IMR-90 (cell line): ENCODE results near the gene KCNH4. TPM values are rescaled to one million over a fixed set of nuclear protein-coding genes. Genes with fewer than 3 reads are reported as not detected.

Experiments
- ATAC-seq: fragments of 200-7000 bp; cut with Tn5 transposase; 2 replicates; pipeline ENCODE4 v1.9.1; 2020; ENCODE audit warnings: low read depth, mild to moderate bottlenecking, moderate library complexity
- BruUV-seq: library from RNA; stranded (reverse); fragments of 400-500 nt; replicated peaks from 2 replicates; lab custom pipeline; 2021; lab: Mats Ljungman, UMichigan
- CTCF ChIA-PET: fragments of 300-600 bp; formaldehyde crosslinking; extraction: SDS; loops from one replicate; lab custom pipeline; 2021; ENCODE audit warnings: antibody characterized with exemption; lab: Yijun Ruan, JAX
- POLR2A ChIA-PET: fragments of 300-600 bp; sonication (Branson Sonifier 250); formaldehyde crosslinking; loops from one replicate; lab custom pipeline; 2022; ENCODE audit warnings: antibody characterized with exemption; ENCODE audit not compliant: unreplicated experiment; lab: Charles Lee
- DNase-seq: peaks from one replicate; pipeline ENCODE4 v3.0.0; 2013
- H2AFZ ChIP-seq: replicated peaks from 2 replicates; pipeline ENCODE3; 2013; ENCODE audit warnings: low read length, mild to moderate bottlenecking; ENCODE audit not compliant: poor library complexity
- H2AK5ac ChIP-seq: 2 replicates; pipeline ENCODE4 v1.6.1; 2013; ENCODE audit warnings: low read depth, low read length, inconsistent platforms
- H2AK9ac ChIP-seq: replicated peaks from 2 replicates; pipeline ENCODE3; 2013; ENCODE audit warnings: mild to moderate bottlenecking, low read depth, low read length, moderate library complexity; ENCODE audit not compliant: poor library complexity
- H2BK120ac ChIP-seq: 2 replicates; pipeline ENCODE4 v1.6.1; 2013; ENCODE audit warnings: low read depth, low read length, inconsistent platforms
- H2BK15ac ChIP-seq: 3 replicates; pipeline ENCODE4 v1.6.1; 2013; ENCODE audit warnings: low read depth, low read length, inconsistent platforms
- H2BK20ac ChIP-seq: 2 replicates; pipeline ENCODE4 v1.6.1; 2013; ENCODE audit warnings: low read depth, mild to moderate bottlenecking, inconsistent platforms, low read length, moderate library complexity
- H2BK5ac ChIP-seq: 2 replicates; pipeline ENCODE4 v1.6.1; 2013; ENCODE audit warnings: mild to moderate bottlenecking, low read depth, low read length, inconsistent platforms; ENCODE audit not compliant: poor library complexity, severe bottlenecking
- H3K14ac ChIP-seq: replicated peaks from 2 replicates; pipeline ENCODE4 v1.6.1; 2013; ENCODE audit warnings: low read depth, low read length, inconsistent platforms
- H3K18ac ChIP-seq: 2 replicates; pipeline ENCODE4 v1.6.1; 2013; ENCODE audit warnings: low read depth, low read length, control low read depth
- H3K23ac ChIP-seq: 2 replicates; pipeline ENCODE4 v1.6.1; 2013; ENCODE audit warnings: low read depth, low read length, inconsistent platforms
- H3K27ac ChIP-seq: 2 replicates; pipeline ENCODE4 v1.5.1; 2013; ENCODE audit warnings: mild to moderate bottlenecking, control low read depth, low read length; ENCODE audit not compliant: insufficient read depth
- H3K27me3 ChIP-seq: 2 replicates; pipeline ENCODE4 v1.6.1; 2013; ENCODE audit warnings: low read length; ENCODE audit not compliant: control insufficient read depth, insufficient read depth
- H3K36me3 ChIP-seq: 2 replicates; pipeline ENCODE4 v1.6.1; 2013; ENCODE audit warnings: low read length, mixed read lengths; ENCODE audit not compliant: control insufficient read depth, insufficient read depth
- H3K4ac ChIP-seq: 2 replicates; pipeline ENCODE4 v1.6.1; 2013; ENCODE audit warnings: low read depth, low read length, inconsistent platforms
- H3K4me1 ChIP-seq: 2 replicates; pipeline ENCODE4 v1.6.1; 2013; ENCODE audit warnings: low read length, mixed read lengths; ENCODE audit not compliant: control insufficient read depth, insufficient read depth
- H3K4me2 ChIP-seq: 2 replicates; pipeline ENCODE4 v1.6.1; 2013; ENCODE audit warnings: low read depth, mild to moderate bottlenecking, control low read depth, low read length, moderate library complexity
- H3K4me3 ChIP-seq: 2 replicates; pipeline ENCODE4 v1.5.1; 2013; ENCODE audit warnings: low read depth, mild to moderate bottlenecking, control low read depth, low read length, moderate library complexity; ENCODE audit not compliant: insufficient read depth
- H3K56ac ChIP-seq: 2 replicates; pipeline ENCODE4 v1.6.1; 2013; ENCODE audit warnings: low read length, inconsistent platforms; ENCODE audit not compliant: insufficient read depth; ENCODE audit errors: extremely low read depth
- H3K79me1 ChIP-seq, 2 experiments: 2 replicates each; pipeline ENCODE4 v1.6.1; 2013; ENCODE audit warnings: low read length in 2 of 2, inconsistent platforms in 1 of 2, low read depth in 1 of 2
- H3K9ac ChIP-seq: 2 replicates; pipeline ENCODE4 v1.6.1; 2013; ENCODE audit warnings: low read depth, low read length, control low read depth
- H3K9me1 ChIP-seq: 2 replicates; pipeline ENCODE4 v1.6.1; 2013; ENCODE audit warnings: low read length, inconsistent platforms; ENCODE audit not compliant: insufficient read depth
- H3K9me3 ChIP-seq: 2 replicates; pipeline ENCODE4 v1.6.1; 2013; ENCODE audit warnings: low read length; ENCODE audit not compliant: control insufficient read depth, insufficient read depth
- H4K20me1 ChIP-seq: 2 replicates; pipeline ENCODE4 v1.6.1; 2013; ENCODE audit warnings: low read length, inconsistent platforms; ENCODE audit not compliant: insufficient read depth
- H4K5ac ChIP-seq: 2 replicates; pipeline ENCODE4 v1.6.1; 2013; ENCODE audit warnings: mild to moderate bottlenecking, low read depth, low read length, control low read depth
- H4K8ac ChIP-seq, 2 experiments: 2 replicates each; pipeline ENCODE4 v1.6.1; 2013; ENCODE audit warnings: low read depth in 2 of 2, low read length in 2 of 2, control low read depth in 1 of 2, inconsistent platforms in 1 of 2
- H4K91ac ChIP-seq: 2 replicates; pipeline ENCODE4 v1.6.1; 2013; ENCODE audit warnings: low read depth, low read length, inconsistent platforms; ENCODE audit not compliant: insufficient read depth
- CEBPB ChIP-seq: IDR thresholded peaks from 2 replicates; pipeline ENCODE4 v1.6.1; 2012; ENCODE audit warnings: low read depth, low read length, improper control_type of control experiment
- ELK1 ChIP-seq: fragments of 150-350 bp; IDR thresholded peaks from 2 replicates; pipeline ENCODE4 v1.6.1; 2016; ENCODE audit warnings: low read depth, mild to moderate bottlenecking, low read length, moderate library complexity, borderline replicate concordance
- FOS ChIP-seq: fragments of 150-350 bp; IDR thresholded peaks from 2 replicates; pipeline ENCODE4 v1.6.1; 2016; ENCODE audit warnings: low read depth, low read length
- MAFK ChIP-seq: IDR thresholded peaks from 2 replicates; pipeline ENCODE4 v1.6.1; 2012; ENCODE audit warnings: low read depth, low read length, improper control_type of control experiment
- MAZ ChIP-seq: IDR thresholded peaks from 2 replicates; pipeline ENCODE4 v1.6.1; 2012; ENCODE audit warnings: low read depth, mild to moderate bottlenecking, low read length, improper control_type of control experiment, moderate library complexity, borderline replicate concordance
- MXI1 ChIP-seq: IDR thresholded peaks from 2 replicates; pipeline ENCODE4 v1.6.1; 2012; ENCODE audit warnings: low read depth, mild to moderate bottlenecking, low read length, moderate library complexity, borderline replicate concordance
- POLR2A ChIP-seq: IDR thresholded peaks from 2 replicates; pipeline ENCODE4 v1.6.1; 2012; ENCODE audit warnings: mild to moderate bottlenecking, low read depth, low read length
- RAD21 ChIP-seq: IDR thresholded peaks from 2 replicates; pipeline ENCODE4 v1.6.1; 2012; ENCODE audit warnings: low read length, improper control_type of control experiment
- RCOR1 ChIP-seq: IDR thresholded peaks from 2 replicates; pipeline ENCODE4 v1.6.1; 2012; ENCODE audit warnings: mild to moderate bottlenecking, low read length, improper control_type of control experiment; ENCODE audit not compliant: insufficient replicate concordance
- USF2 ChIP-seq: fragments of 150-350 bp; IDR thresholded peaks from 2 replicates; pipeline ENCODE4 v1.6.1; 2017; ENCODE audit warnings: mild to moderate bottlenecking, antibody characterized with exemption, low read length, low read depth
- WGBS, 2 experiments: methylation state at CpG; one replicate each; pipeline versions ENCODE4 v1.1.5 to v1.1.7; 2013; ENCODE audit warnings: missing lambda C conversion rate in 2 of 2; ENCODE audit not compliant: insufficient read length in 1 of 2; ENCODE audit errors: extremely low coverage in 2 of 2; 5-methylcytosine and 5-hydroxymethylcytosine counted together
- dilution Hi-C: fragments of 300-500 bp; cut with HindIII; formaldehyde crosslinking; loops from one replicate; pipeline ENCODE4 v1.14.3; 2018; ENCODE audit warnings: low sequenced_read_pairs; ENCODE audit not compliant: unreplicated experiment
- in situ Hi-C: fragments of 300-500 bp; cut with MboI; formaldehyde crosslinking; loops from 3 replicates; pipeline ENCODE4 v1.14.3; 2019; ENCODE audit warnings: low sequenced_read_pairs, inconsistent platforms, mixed read lengths
- intact Hi-C: fragments of 100-400 bp; cut with micrococcal nuclease; formaldehyde crosslinking; loops from 2 replicates; pipeline ENCODE4 v1.10.0; 2022
- polyA plus RNA-seq, 3 experiments: library from polyadenylated mRNA; depleted of rRNA; stranded (reverse); fragments of >200 nt; gene quantifications; 2 replicates each; pipeline ENCODE4 v1.2.3, GENCODE V29; 2012; ENCODE audit warnings: low replicate concordance in 1 of 3
- total RNA-seq: library from RNA; depleted of rRNA; stranded (reverse); fragments of >200 nt; gene quantifications from 2 replicates; pipeline ENCODE4 v1.2.3, GENCODE V29; 2012

KCNH4 gene
- total and polyA plus RNA-seq, 2 of the 4 experiments (the other 2 are of a cell fraction): 0.03 TPM; not detected in 1

GRCh38 chr17:42113293-42114069, 67.5 kb downstream of the KCNH4 start:
- WGBS, 2 experiments: 93% methylated on average over 16 of the region's 28 CpGs; no CpG with 5 or more reads in 1 of the 2 experiments
- CTCF ChIA-PET: interaction anchor here (0.6 to 1.3 kb wide), 4 partner anchors 49 to 151 kb away, joined by 3 read pairs; no protein-coding TSS in a partner anchor
- Histone ChIP-seq H2BK20ac (no peak overlapping the region), H3K4me1 (peaks cover 4% of the 10 kb centered on the region; the same call in 1 of the 2 replicates), H3K14ac (no peak overlapping the region), H4K5ac (no peak overlapping the region), H3K4ac (peak overlapping the region; percentile 93; the same call in 1 of the 2 replicates), H2AK9ac (peak overlapping the region; percentile 92), H3K9me3 (no peaks in the 10 kb centered on the region), H3K27me3 (no peaks in the 10 kb centered on the region), H3K79me1 (peaks cover 0 to 1% of the 10 kb centered on the region in 2 experiments; a peak in 1 of 4 replicates), H3K4me3 (no peak overlapping the region), H4K91ac (no peak overlapping the region), H3K36me3 (peaks cover 17% of the 10 kb centered on the region), H3K9ac (no peak overlapping the region), H4K20me1 (peaks cover 2% of the 10 kb centered on the region; the same call in 1 of the 2 replicates), H3K4me2 (no peak overlapping the region), H4K8ac (peak overlapping the region; percentile 83 to 97; a peak in 2 of 4 replicates), H2BK15ac (no peak overlapping the region), H2AK5ac (no peak overlapping the region), H2BK120ac (no peak overlapping the region), H2BK5ac (no peak overlapping the region), H3K23ac (no peak overlapping the region), H3K9me1 (no peaks in the 10 kb centered on the region), H3K56ac (no peak overlapping the region), H3K27ac (no peak overlapping the region), H3K18ac (no peak overlapping the region), H2AFZ (peak overlapping the region; percentile 24)
- in situ Hi-C loops: loop anchor here (5.0 kb wide), 2 partner anchors 86 to 146 kb away; partner anchors contain the start of gene CNP
- DNase-seq: no peak
- TF ChIP-seq POLR2A (no peak), USF2 (no peak), MAZ (no peak), RCOR1 (no peak), FOS (no peak), MXI1 (no peak), RAD21 (no peak), CEBPB (no peak), ELK1 (no peak), MAFK (no peak)
- no peak for ATAC-seq
- no TSS peak for BruUV-seq
- intact Hi-C loops: no loop called here
- dilution Hi-C loops: no loop called here
- POLR2A ChIA-PET: no interaction called here
